ENCODE data around the gene NSUN6. TPM values are rescaled to one million over a fixed set of nuclear protein-coding genes. Genes with fewer than 3 reads are reported as not detected.
"Not testable (repeated sequence)": the region's sequence is repeated elsewhere in the genome, so short reads cannot be mapped to it uniquely, and the experiment has no call there.

NSUN6 gene
- total and polyA plus RNA-seq, 2 experiments from 2014 or later = 18.1 to 37.4 TPM

DNA sequence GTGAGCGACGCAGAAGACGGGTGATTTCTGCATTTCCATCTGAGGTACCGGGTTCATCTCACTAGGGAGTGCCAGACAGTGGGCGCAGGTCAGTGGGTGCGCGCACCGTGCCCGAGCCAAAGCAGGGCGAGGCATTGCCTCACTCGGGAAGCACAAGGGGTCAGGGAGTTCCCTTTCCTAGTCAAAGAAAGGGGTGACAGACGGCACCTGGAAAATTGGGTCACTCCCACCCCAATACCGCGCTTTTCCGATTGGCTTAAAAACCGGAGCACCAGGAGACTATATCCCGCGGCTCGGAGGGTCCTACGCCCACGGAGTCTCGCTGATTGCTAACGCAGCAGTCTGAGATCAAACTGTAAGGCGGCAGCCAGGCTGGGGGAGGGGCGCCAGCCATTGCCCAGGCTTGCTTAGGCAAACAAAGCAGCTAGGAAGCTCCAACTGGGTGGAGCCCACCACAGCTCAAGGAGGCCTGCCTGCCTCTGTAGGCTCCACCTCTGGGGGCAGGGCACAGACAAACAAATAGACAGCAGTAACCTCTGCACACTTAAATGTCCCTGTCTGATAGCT, 23.9 kb downstream of the NSUN6 start:
- TF ChIP-seq POLR2AphosphoS5 (IDR thresholded peaks at IDR 0.05; ENCODE audit: low read depth) = 0 out of 2 replicates have a peak, but pooled peaks have one; percentile 23
- peaks cover 11% of the 10 kb centered on the region; the same call in 1 of the 2 replicates for H3K79me2 ChIP-seq (replicated peaks; ENCODE audit: insufficient read depth)
- H3K9me3 Mint-ChIP-seq; H3K9me2 ChIP-seq (ENCODE audit: insufficient read depth); H3K27me3 Mint-ChIP-seq (ENCODE audit: insufficient read depth, low read depth, poor library complexity); H3K27me3 ChIP-seq (ENCODE audit: insufficient read depth); H3K36me3 Mint-ChIP-seq (ENCODE audit: low read depth); H3F3A ChIP-seq (replicated peaks; ENCODE audit: low read depth); H4K20me1 ChIP-seq (replicated peaks; ENCODE audit: insufficient read depth); H3K36me3 ChIP-seq (ENCODE audit: insufficient read depth): not testable (repeated sequence)
- peak; percentile 48; the same call in 2 of the 3 replicates for ATAC-seq
- 0 out of 2 replicates have a peak overlapping the region, but pooled peaks have one; percentile 50 for H3K27ac ChIP-seq (ENCODE audit: low read depth)
- peaks cover 16% of the 10 kb centered on the region for H3K4me1 Mint-ChIP-seq
- peak; percentile 70 for DNase-seq (ENCODE audit: low spot score)
- H3K27ac Mint-ChIP-seq = peak overlapping the region; percentile 92
- peak overlapping the region; percentile 80 for H3K4me3 Mint-ChIP-seq
- H3K4me3 ChIP-seq = peak overlapping the region; percentile 61
- peaks cover 10% of the 10 kb centered on the region; the same call in 1 of the 2 replicates for H3K4me1 ChIP-seq (ENCODE audit: insufficient read depth)
- H3K4me2 ChIP-seq = peak overlapping the region; percentile 75
- peak overlapping the region; percentile 94; the same call in 1 of the 2 replicates for H2AFZ ChIP-seq

DNA sequence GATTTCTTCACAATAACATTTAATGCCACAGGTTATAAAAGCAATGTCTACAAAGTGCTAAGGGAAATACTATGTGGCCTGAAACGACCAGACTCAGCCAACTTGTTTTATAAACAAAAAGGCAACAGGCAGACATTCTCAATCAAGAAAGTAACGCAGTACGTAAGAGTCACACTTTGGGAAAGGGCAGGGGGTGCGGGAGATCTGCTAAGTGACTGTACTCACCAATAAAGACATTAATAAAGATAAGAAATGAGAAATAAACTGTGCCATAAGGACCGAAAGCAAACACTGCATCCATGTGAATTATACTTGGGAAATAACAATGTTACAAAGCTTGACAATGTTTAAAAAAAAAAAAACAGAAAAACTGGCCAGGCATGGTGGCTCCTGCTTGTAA, 25.5 kb downstream of the NSUN6 start:
- H3K9me3 Mint-ChIP-seq = no peaks in the 10 kb centered on the region
- peaks cover 6% of the 10 kb centered on the region; the same call in 1 of the 2 replicates for H3K36me3 ChIP-seq (ENCODE audit: insufficient read depth)
- no peak overlapping the region for H2AFZ ChIP-seq
- no peak overlapping the region for H3K4me2 ChIP-seq
- H3K36me3 Mint-ChIP-seq (ENCODE audit: low read depth) = peaks cover 7% of the 10 kb centered on the region; the same call in 2 of the 3 replicates
- H3K9me2 ChIP-seq (ENCODE audit: insufficient read depth) = no peaks in the 10 kb centered on the region
- no peak for ATAC-seq
- no peak overlapping the region for H3K27ac Mint-ChIP-seq
- DNase-seq (ENCODE audit: low spot score) = no peak
- peaks cover 10% of the 10 kb centered on the region; the same call in 1 of the 2 replicates for H3K4me1 ChIP-seq (ENCODE audit: insufficient read depth)
- peaks cover 5% of the 10 kb centered on the region for H3K27me3 Mint-ChIP-seq (ENCODE audit: insufficient read depth, low read depth, poor library complexity)
- H3K4me3 ChIP-seq = no peak overlapping the region
- H3K4me1 Mint-ChIP-seq = peaks cover 16% of the 10 kb centered on the region
- no peaks in the 10 kb centered on the region for H3F3A ChIP-seq (replicated peaks; ENCODE audit: low read depth)
- H3K79me2 ChIP-seq (replicated peaks; ENCODE audit: insufficient read depth) = peaks cover 6% of the 10 kb centered on the region; the same call in 1 of the 2 replicates
- no peaks in the 10 kb centered on the region for H3K27me3 ChIP-seq (ENCODE audit: insufficient read depth)
- no peak overlapping the region for H3K4me3 Mint-ChIP-seq
- H3K27ac ChIP-seq (ENCODE audit: low read depth) = no peak overlapping the region
- no peaks in the 10 kb centered on the region for H4K20me1 ChIP-seq (replicated peaks; ENCODE audit: insufficient read depth)
- no peak for TF ChIP-seq EZH2phosphoT487 (IDR thresholded peaks at IDR 0.05; ENCODE audit: unreplicated experiment)
- no peak for TF ChIP-seq STAT1 (IDR thresholded peaks at IDR 0.05; ENCODE audit: unreplicated experiment)
- TF ChIP-seq CREB1 (CRISPR knock-in tag; IDR thresholded peaks at IDR 0.05; ENCODE audit: low read depth) = no peak
- TF ChIP-seq, protein P1, sequence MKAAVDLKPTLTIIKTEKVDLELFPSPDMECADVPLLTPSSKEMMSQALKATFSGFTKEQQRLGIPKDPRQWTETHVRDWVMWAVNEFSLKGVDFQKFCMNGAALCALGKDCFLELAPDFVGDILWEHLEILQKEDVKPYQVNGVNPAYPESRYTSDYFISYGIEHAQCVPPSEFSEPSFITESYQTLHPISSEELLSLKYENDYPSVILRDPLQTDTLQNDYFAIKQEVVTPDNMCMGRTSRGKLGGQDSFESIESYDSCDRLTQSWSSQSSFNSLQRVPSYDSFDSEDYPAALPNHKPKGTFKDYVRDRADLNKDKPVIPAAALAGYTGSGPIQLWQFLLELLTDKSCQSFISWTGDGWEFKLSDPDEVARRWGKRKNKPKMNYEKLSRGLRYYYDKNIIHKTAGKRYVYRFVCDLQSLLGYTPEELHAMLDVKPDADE (IDR thresholded peaks at IDR 0.05) = no peak
- TF ChIP-seq EZH2 (IDR thresholded peaks at IDR 0.05; ENCODE audit: low read depth, unreplicated experiment) = no peak
- TF ChIP-seq ZNF114 (CRISPR knock-in tag; IDR thresholded peaks at IDR 0.05) = no peak
- TF ChIP-seq, protein P2, sequence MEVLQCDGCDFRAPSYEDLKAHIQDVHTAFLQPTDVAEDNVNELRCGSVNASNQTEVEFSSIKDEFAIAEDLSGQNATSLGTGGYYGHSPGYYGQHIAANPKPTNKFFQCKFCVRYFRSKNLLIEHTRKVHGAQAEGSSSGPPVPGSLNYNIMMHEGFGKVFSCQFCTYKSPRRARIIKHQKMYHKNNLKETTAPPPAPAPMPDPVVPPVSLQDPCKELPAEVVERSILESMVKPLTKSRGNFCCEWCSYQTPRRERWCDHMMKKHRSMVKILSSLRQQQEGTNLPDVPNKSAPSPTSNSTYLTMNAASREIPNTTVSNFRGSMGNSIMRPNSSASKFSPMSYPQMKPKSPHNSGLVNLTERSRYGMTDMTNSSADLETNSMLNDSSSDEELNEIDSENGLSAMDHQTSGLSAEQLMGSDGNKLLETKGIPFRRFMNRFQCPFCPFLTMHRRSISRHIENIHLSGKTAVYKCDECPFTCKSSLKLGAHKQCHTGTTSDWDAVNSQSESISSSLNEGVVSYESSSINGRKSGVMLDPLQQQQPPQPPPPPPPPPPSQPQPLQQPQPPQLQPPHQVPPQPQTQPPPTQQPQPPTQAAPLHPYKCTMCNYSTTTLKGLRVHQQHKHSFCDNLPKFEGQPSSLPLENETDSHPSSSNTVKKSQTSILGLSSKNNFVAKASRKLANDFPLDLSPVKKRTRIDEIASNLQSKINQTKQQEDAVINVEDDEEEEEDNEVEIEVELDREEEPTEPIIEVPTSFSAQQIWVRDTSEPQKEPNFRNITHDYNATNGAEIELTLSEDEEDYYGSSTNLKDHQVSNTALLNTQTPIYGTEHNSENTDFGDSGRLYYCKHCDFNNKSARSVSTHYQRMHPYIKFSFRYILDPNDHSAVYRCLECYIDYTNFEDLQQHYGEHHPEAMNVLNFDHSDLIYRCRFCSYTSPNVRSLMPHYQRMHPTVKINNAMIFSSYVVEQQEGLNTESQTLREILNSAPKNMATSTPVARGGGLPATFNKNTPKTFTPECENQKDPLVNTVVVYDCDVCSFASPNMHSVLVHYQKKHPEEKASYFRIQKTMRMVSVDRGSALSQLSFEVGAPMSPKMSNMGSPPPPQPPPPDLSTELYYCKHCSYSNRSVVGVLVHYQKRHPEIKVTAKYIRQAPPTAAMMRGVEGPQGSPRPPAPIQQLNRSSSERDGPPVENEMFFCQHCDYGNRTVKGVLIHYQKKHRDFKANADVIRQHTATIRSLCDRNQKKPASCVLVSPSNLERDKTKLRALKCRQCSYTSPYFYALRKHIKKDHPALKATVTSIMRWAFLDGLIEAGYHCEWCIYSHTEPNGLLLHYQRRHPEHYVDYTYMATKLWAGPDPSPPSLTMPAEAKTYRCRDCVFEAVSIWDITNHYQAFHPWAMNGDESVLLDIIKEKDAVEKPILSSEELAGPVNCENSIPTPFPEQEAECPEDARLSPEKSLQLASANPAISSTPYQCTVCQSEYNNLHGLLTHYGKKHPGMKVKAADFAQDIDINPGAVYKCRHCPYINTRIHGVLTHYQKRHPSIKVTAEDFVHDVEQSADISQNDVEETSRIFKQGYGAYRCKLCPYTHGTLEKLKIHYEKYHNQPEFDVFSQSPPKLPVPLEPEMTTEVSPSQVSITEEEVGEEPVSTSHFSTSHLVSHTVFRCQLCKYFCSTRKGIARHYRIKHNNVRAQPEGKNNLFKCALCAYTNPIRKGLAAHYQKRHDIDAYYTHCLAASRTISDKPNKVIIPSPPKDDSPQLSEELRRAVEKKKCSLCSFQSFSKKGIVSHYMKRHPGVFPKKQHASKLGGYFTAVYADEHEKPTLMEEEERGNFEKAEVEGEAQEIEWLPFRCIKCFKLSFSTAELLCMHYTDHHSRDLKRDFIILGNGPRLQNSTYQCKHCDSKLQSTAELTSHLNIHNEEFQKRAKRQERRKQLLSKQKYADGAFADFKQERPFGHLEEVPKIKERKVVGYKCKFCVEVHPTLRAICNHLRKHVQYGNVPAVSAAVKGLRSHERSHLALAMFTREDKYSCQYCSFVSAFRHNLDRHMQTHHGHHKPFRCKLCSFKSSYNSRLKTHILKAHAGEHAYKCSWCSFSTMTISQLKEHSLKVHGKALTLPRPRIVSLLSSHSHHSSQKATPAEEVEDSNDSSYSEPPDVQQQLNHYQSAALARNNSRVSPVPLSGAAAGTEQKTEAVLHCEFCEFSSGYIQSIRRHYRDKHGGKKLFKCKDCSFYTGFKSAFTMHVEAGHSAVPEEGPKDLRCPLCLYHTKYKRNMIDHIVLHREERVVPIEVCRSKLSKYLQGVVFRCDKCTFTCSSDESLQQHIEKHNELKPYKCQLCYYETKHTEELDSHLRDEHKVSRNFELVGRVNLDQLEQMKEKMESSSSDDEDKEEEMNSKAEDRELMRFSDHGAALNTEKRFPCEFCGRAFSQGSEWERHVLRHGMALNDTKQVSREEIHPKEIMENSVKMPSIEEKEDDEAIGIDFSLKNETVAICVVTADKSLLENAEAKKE (CRISPR knock-in tag; IDR thresholded peaks at IDR 0.05) = no peak
- TF ChIP-seq NANOG (IDR thresholded peaks at IDR 0.05; ENCODE audit: borderline replicate concordance) = no peak
- no peak for TF ChIP-seq JUNB (IDR thresholded peaks at IDR 0.05; ENCODE audit: unreplicated experiment)
- no peak for TF ChIP-seq ZNF331 (CRISPR knock-in tag; IDR thresholded peaks at IDR 0.05; ENCODE audit: low read depth)
